ACC112 (cell line): ENCODE measurements around the gene TMEM190.

Experiments used
- H2AFZ ChIP-seq: fragments of 200-600 bp; sonication (generic); one replicate; pipeline ENCODE4 v1.6.0; 2017; ENCODE audit warnings: antibody characterized with exemption, low read length; ENCODE audit not compliant: unreplicated experiment
- H3K27ac ChIP-seq: fragments of 200-600 bp; sonication (generic); 2 replicates; pipeline ENCODE4 v1.5.1; 2014; ENCODE audit warnings: low read depth, mild to moderate bottlenecking, antibody characterized with exemption, low read length, moderate library complexity
- H3K27me3 ChIP-seq: fragments of 200-600 bp; sonication (generic); 2 replicates; pipeline ENCODE4 v1.6.1; 2014; ENCODE audit warnings: mild to moderate bottlenecking, antibody characterized with exemption, low read length, moderate library complexity, mixed read lengths; ENCODE audit not compliant: insufficient read depth
- H3K36me3 ChIP-seq: fragments of 200-600 bp; sonication (generic); 2 replicates; pipeline ENCODE4 v1.6.1; 2016; ENCODE audit warnings: mild to moderate bottlenecking, antibody characterized with exemption, low read length, moderate library complexity, mixed read lengths; ENCODE audit not compliant: insufficient read depth
- H3K4me1 ChIP-seq: fragments of 200-600 bp; sonication (generic); one replicate; pipeline ENCODE4 v1.6.1; 2016; ENCODE audit warnings: low read length, mixed read lengths; ENCODE audit not compliant: insufficient read depth, unreplicated experiment, control insufficient read depth
- H3K4me3 ChIP-seq: fragments of 200-600 bp; sonication (generic); 2 replicates; pipeline ENCODE4 v1.5.1; 2014; ENCODE audit warnings: mild to moderate bottlenecking, low read depth, low read length
- H3K79me2 ChIP-seq: fragments of 200-600 bp; sonication (generic); one replicate; pipeline ENCODE4 v1.6.0; 2016; ENCODE audit warnings: low read length; ENCODE audit not compliant: control insufficient read depth, unreplicated experiment, insufficient read depth

The TMEM190 gene

GRCh38 chr19:55426042-55426441 is 49.4 kb downstream of the TMEM190 start:
- Histone ChIP-seq H3K36me3 (no peaks in the 10 kb centered on the region), H3K79me2 (no peaks in the 10 kb centered on the region), H3K4me1 (no peaks in the 10 kb centered on the region), H2AFZ (no peak overlapping the region), H3K4me3 (no peak overlapping the region), H3K27me3 (peaks cover 6% of the 10 kb centered on the region; the same call in 1 of the 2 replicates), H3K27ac (no peak overlapping the region)
